Measurements from ENCODE around the gene KERA. TPM values are rescaled to one million over a fixed set of nuclear protein-coding genes. Genes with fewer than 3 reads are reported as not detected.

KERA gene, protein sequence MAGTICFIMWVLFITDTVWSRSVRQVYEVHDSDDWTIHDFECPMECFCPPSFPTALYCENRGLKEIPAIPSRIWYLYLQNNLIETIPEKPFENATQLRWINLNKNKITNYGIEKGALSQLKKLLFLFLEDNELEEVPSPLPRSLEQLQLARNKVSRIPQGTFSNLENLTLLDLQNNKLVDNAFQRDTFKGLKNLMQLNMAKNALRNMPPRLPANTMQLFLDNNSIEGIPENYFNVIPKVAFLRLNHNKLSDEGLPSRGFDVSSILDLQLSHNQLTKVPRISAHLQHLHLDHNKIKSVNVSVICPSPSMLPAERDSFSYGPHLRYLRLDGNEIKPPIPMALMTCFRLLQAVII
- not detected for total RNA-seq
- long read RNA-seq, result 0 reads

DNA sequence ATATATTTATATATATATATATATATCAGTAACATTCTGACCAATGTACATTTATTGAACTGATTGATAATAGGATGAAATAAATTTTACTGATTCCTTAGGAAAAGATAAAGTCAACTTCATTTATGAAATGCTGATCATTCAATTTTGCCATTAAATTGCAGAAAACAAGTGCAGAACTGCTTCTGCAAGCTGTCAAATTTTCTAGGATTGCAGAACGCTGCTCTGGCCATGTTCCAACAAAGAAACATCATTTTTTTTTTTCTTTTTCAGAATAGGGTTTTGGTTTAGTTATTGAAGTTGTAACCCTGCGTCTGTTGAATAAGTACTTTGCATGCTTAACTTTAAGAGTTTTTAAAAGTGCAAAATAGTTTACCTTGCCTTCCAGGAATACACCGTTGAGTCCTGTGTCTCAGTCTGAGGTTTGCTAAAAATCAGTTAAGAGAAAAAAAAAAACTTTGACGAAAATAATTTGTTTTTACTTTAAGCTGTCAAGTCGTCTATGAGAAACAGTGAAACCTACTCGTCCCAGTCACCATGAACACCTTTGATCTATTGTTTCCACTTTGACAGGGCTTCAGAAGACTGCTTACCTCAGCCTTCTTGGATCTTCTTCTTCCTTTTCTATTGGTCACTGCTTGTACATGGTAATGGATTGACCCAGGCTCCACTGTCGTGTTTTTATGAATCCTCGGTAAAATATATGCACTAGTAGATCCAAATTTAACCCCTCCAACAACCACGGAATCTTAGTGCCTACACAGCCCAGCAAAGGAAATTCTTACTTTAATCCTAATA is at the start of gene KERA:
Gene KERA, minus strand, starts transcription at position 657 of the 798 bp plus-strand sequence. CDS start 1,743 bp downstream, outside the sequence.
- Histone ChIP-seq H3K36me3 (no peaks in the 10 kb centered on the region), H3K9me3 (no peaks in the 10 kb centered on the region), H3K27ac (no peak within 1 kb of the TSS), H3K27me3 (no peaks in the 10 kb centered on the region), H3K4me1 (no peaks in the 10 kb centered on the region), H3K4me3 (no peak within 1 kb of the TSS)
- TF ChIP-seq, protein P1, sequence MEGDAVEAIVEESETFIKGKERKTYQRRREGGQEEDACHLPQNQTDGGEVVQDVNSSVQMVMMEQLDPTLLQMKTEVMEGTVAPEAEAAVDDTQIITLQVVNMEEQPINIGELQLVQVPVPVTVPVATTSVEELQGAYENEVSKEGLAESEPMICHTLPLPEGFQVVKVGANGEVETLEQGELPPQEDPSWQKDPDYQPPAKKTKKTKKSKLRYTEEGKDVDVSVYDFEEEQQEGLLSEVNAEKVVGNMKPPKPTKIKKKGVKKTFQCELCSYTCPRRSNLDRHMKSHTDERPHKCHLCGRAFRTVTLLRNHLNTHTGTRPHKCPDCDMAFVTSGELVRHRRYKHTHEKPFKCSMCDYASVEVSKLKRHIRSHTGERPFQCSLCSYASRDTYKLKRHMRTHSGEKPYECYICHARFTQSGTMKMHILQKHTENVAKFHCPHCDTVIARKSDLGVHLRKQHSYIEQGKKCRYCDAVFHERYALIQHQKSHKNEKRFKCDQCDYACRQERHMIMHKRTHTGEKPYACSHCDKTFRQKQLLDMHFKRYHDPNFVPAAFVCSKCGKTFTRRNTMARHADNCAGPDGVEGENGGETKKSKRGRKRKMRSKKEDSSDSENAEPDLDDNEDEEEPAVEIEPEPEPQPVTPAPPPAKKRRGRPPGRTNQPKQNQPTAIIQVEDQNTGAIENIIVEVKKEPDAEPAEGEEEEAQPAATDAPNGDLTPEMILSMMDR (IDR thresholded peaks at IDR 0.05), result no peak
- ATAC-seq (no peak), DNase-seq (no peak)
- intact Hi-C loops (cut with DNase I), result no loop called here

DNA sequence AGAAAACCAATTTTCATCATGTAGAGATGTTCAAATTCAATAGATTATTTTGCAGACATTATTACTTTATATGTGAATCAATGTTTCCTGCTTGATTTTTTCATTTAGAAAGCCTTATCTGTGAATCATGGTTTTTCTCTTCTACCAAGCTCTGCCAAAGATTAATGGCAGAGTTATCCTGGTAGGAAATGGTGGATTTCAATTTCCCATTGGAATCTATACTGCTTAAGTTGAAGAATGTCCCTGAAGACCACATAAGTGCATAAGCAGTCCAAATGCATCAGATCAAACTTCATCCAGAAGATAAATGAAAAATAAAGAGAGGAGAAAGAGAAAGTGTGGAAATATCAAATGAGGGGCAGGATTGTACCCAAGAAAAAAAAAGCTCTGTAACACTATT is 48.5 kb upstream of the KERA start:
- no peaks in the 10 kb centered on the region for H3K27me3 ChIP-seq
- ATAC-seq, result no peak
- DNase-seq, result no peak
- peak overlapping the region; percentile 21 for H3K4me3 ChIP-seq
- TF ChIP-seq, protein P1 (IDR thresholded peaks at IDR 0.05), result no peak
- intact Hi-C loops (cut with DNase I), result no loop called here
- H3K4me1 ChIP-seq, result no peaks in the 10 kb centered on the region
- H3K36me3 ChIP-seq, result no peaks in the 10 kb centered on the region
- H3K9me3 ChIP-seq, result no peaks in the 10 kb centered on the region
- H3K27ac ChIP-seq, result no peak overlapping the region

DNA sequence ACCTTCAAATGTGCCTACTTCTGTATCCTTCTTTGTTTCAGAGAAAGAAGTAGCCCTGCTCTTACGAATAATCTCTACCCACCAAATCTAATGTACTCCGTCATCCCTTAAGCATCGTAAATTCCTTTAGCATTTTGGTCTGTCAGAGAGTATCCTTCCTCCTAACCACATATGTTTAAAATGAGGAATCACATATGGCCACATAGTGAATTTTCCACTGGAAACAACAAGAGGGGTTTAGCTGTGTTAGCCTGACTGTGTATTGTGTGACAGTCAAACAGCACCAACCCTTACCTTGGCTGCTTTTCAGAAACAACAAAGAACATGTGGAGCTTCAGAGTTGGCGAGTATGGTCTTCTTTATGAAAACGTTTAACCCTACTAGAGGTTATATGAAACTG is 48.0 kb upstream of the KERA start:
- no peaks in the 10 kb centered on the region for H3K27me3 ChIP-seq
- TF ChIP-seq, protein P1 (IDR thresholded peaks at IDR 0.05), result no peak
- H3K9me3 ChIP-seq, result no peaks in the 10 kb centered on the region
- no peaks in the 10 kb centered on the region for H3K4me1 ChIP-seq
- intact Hi-C loops (cut with DNase I), result no loop called here
- no peaks in the 10 kb centered on the region for H3K36me3 ChIP-seq
- peak overlapping the region; percentile 21 for H3K4me3 ChIP-seq
- ATAC-seq, result no peak
- no peak overlapping the region for H3K27ac ChIP-seq
- no peak for DNase-seq

DNA sequence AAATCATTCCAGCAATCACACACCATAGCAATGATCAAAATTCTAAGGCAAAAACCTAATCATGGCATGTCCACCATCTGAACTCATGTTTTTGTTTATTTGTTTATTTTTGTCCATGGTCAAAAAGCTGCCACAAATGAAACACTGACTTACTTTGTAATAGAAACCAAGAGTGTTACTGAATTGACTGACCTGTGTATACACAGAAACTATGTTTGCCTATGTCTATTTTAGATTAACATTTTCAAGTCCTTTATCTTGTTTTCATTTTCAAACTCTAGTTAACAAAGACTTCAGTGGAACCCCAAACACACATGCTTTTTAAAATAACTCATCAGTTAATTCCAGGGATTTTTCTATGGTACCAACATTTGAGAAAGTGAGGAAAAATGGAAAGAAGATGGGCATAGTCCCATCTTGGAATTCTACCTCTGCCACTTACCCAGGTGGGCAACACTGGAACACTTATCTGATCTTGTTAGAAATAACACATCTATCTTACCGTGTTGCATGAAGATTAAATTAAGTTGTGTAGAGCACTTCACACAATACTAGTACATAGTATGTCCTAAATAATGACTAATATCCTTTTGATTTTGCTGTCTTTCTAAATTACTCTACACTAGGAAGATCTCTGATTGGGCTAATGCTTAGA is 47.1 kb upstream of the KERA start:
- Histone ChIP-seq H3K4me1 (no peaks in the 10 kb centered on the region), H3K27ac (no peak overlapping the region), H3K4me3 (peak overlapping the region; percentile 21), H3K9me3 (no peaks in the 10 kb centered on the region), H3K36me3 (no peaks in the 10 kb centered on the region), H3K27me3 (no peaks in the 10 kb centered on the region)
- ATAC-seq (no peak), DNase-seq (no peak)
- intact Hi-C loops (cut with DNase I), result no loop called here
- TF ChIP-seq, protein P1 (IDR thresholded peaks at IDR 0.05), result no peak

DNA sequence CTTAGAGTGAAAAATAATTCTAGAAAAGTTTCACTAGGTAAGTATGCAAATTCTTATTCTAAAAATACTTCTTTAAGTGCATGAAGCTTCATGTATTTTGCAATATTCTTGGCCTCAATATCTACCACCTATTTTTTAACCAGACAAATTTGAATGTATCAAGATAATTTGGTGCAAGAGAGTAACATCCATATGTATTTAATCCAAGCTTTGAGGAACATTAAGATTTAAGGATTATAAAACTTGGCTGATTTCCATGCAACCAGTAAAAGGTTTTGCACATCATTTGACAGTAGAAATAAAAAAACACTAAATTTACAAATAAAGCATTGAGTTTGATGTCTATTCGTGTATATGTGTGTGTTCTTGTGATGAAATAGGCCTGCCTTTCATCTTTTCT is 45.8 kb upstream of the KERA start:
- TF ChIP-seq, protein P1 (IDR thresholded peaks at IDR 0.05), result no peak
- Histone ChIP-seq H3K27me3 (no peaks in the 10 kb centered on the region), H3K36me3 (no peaks in the 10 kb centered on the region), H3K4me1 (no peaks in the 10 kb centered on the region), H3K4me3 (no peak overlapping the region), H3K27ac (no peak overlapping the region), H3K9me3 (no peaks in the 10 kb centered on the region)
- ATAC-seq (no peak), DNase-seq (no peak)
- intact Hi-C loops (cut with DNase I), result no loop called here
